Sigmoid colon (tissue), 7 donors: ENCODE results near the gene DRAM1. TPM values are rescaled to one million over a fixed set of nuclear protein-coding genes. Genes with fewer than 3 reads are reported as not detected.
"Not testable (repeated sequence)": the region's sequence is repeated elsewhere in the genome, so short reads cannot be mapped to it uniquely, and the experiment has no call there.

ENCODE experiments used
- DNase-seq: peaks from one replicate; pipeline ENCODE4 v3.0.0-alpha.2; 2019
- H3K27ac ChIP-seq, 4 donors: fragments of 200-600 bp; sonication (generic); one replicate each; pipeline ENCODE4 v1.5.1; 2016 to 2019; ENCODE audit warnings: mild to moderate bottlenecking in 1 of 4
- H3K27me3 ChIP-seq, 3 donors: fragments of 200-600 bp; sonication (generic); one replicate each; pipeline ENCODE4 v1.5.1; 2019; ENCODE audit warnings: mild to moderate bottlenecking in 1 of 3
- H3K36me3 ChIP-seq, 4 donors: fragments of 200-600 bp; sonication (generic); one replicate each; pipeline ENCODE4 v1.5.1; 2016 to 2019
- H3K4me1 ChIP-seq, 4 donors: fragments of 200-600 bp; sonication (generic); one replicate each; pipeline ENCODE4 v1.5.1; 2017 to 2019
- H3K4me3 ChIP-seq, 4 donors: fragments of 200-600 bp; sonication (generic); one replicate each; pipeline ENCODE4 v1.5.1; 2017 to 2019; ENCODE audit warnings: mild to moderate bottlenecking in 2 of 4, moderate library complexity in 1 of 4
- H3K9me3 ChIP-seq, 4 donors: fragments of 200-600 bp in 3 of 4; sonication (generic) in 3 of 4; one replicate each; pipeline versions ENCODE4 v1.5.1 to v1.6.1; 2013 to 2019
- EP300 ChIP-seq, 4 donors: sonication (generic); formaldehyde crosslinking; IDR thresholded peaks; one replicate each; pipeline ENCODE4 v1.6.1; 2017; ENCODE audit warnings: antibody characterized with exemption in 4 of 4
- POLR2A ChIP-seq, 2 donors: fragments of 450-650 bp; IDR thresholded peaks; one replicate each; pipeline ENCODE4 v1.6.1; 2016; ENCODE audit warnings: antibody characterized with exemption in 2 of 2, mild to moderate bottlenecking in 2 of 2, moderate library complexity in 2 of 2
- POLR2AphosphoS5 ChIP-seq, 4 donors: sonication (generic); formaldehyde crosslinking; IDR thresholded peaks; one replicate each; pipeline ENCODE4 v1.6.1; 2017; ENCODE audit warnings: antibody characterized with exemption in 4 of 4
- WGBS, 2 donors: extraction: QIAGEN DNeasy Blood & Tissue Kit; methylation state at CpG; one replicate each; pipeline ENCODE4 v1.1.7; 2013; 5-methylcytosine and 5-hydroxymethylcytosine counted together
- intact Hi-C: fragments of 100-400 bp; cut with DNase I; formaldehyde crosslinking; loops from one replicate; pipeline ENCODE4 v1.15.1; 2023
- polyA plus RNA-seq, 3 donors: library from polyadenylated mRNA; stranded (reverse); fragments of 200-250 nt; gene quantifications; one replicate each; pipeline ENCODE4 v1.2.3, GENCODE V29; 2013
- total RNA-seq, 4 donors: library from RNA; depleted of rRNA; stranded (reverse); fragments of >200 nt; gene quantifications; one replicate each; pipeline ENCODE4 v1.1.0, GENCODE V29; 2016
- TF ChIP-seq, protein P1 (sequence below), 4 experiments: fragments of 450-650 bp in 3 of 4; fragments of 200-600 bp in 1 of 4; IDR thresholded peaks; one replicate each; pipeline ENCODE4 v1.5.1; 2016 to 2019; ENCODE audit warnings: antibody characterized with exemption in 4 of 4, mild to moderate bottlenecking in 3 of 4, moderate library complexity in 2 of 4
- donor health status: healthy with polysubstance abuse.
- donor health status: Bipolar disorder and iron deficiency.
- donor health status: healthy.

DRAM1 gene
- total and polyA plus RNA-seq, 7 donors, result 4.2 to 21.6 (median 15.3) TPM

DNA sequence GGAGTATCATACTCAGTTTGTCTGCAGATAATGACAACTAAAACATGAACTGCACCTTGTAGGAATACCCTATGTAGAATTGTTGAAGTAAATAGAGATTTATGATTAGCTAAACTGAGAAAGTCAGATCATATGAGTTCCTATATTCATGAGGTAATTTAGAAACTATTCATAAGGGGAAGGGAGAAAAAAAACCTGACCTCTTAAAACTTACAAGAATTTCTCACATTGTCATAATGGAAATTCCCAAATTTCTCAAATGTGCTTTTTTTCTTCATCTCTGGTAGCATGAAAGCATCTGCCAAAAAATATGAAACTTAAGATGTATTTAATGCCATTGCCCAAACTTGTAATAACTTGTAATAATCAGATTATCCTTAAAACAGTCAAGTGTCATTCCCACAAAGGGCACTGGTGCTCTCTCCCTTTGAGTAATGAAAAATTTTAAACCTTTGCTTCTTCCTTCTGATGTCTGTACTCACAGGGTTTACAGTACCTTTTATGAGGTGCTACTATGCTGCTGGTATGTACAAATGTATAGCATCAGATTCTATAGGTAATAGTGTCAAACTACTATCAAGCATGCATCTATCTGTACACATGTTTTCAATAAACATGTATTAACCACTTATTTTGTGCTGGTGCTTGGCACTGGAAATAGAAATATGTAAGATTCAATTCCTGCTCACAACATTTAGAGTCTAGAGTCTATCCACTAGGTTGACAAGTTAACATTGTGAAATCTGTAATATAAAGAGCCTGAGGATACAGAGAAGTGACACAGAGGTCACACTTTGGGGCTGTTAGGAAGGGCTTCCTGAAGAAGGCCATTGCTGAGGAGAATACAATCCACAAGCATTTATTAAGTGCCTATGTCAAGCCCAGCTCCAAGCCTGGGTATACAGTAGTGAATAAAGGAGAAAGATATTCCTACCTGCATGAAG, 17.4 kb upstream of the DRAM1 start:
- H3K27me3 ChIP-seq, result no peaks in the 10 kb centered on the region
- no peaks in the 10 kb centered on the region for H3K36me3 ChIP-seq
- intact Hi-C loops, result no loop called here
- H3K4me3 ChIP-seq, result no peak overlapping the region
- H3K27ac ChIP-seq, result no peak overlapping the region
- H3K9me3 ChIP-seq, result no peaks in the 10 kb centered on the region
- H3K4me1 ChIP-seq, result peaks cover 0 to 20% (median 11%) of the 10 kb centered on the region in 4 donors
- TF ChIP-seq, protein P1, sequence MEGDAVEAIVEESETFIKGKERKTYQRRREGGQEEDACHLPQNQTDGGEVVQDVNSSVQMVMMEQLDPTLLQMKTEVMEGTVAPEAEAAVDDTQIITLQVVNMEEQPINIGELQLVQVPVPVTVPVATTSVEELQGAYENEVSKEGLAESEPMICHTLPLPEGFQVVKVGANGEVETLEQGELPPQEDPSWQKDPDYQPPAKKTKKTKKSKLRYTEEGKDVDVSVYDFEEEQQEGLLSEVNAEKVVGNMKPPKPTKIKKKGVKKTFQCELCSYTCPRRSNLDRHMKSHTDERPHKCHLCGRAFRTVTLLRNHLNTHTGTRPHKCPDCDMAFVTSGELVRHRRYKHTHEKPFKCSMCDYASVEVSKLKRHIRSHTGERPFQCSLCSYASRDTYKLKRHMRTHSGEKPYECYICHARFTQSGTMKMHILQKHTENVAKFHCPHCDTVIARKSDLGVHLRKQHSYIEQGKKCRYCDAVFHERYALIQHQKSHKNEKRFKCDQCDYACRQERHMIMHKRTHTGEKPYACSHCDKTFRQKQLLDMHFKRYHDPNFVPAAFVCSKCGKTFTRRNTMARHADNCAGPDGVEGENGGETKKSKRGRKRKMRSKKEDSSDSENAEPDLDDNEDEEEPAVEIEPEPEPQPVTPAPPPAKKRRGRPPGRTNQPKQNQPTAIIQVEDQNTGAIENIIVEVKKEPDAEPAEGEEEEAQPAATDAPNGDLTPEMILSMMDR (IDR thresholded peaks at IDR 0.05), result no peak
- TF ChIP-seq POLR2A (IDR thresholded peaks at IDR 0.05) (no peak), POLR2AphosphoS5 (IDR thresholded peaks at IDR 0.05) (no peak), EP300 (IDR thresholded peaks at IDR 0.05) (no peak)
- no peak for DNase-seq

DNA sequence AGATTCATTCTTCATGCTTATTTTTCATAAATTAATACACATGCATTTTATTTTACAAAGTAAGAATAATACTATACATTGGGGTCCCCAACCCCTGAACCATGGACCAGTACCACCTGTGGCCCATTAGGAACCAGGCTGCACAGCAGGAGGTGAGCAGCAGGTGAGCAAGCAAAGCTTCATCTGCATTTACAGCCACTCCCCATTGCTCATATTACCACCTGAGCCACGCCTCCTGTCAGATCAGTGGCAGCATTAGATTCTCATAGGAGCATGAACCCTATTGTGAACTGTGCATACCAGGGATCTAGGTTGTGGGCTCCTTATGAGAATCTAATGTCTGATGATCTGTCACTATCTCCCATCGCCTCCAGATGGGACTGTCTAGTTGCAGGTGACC, 15.7 kb upstream of the DRAM1 start:
- H3K9me3 ChIP-seq, H3K36me3 ChIP-seq, H3K27ac ChIP-seq, H3K27me3 ChIP-seq, intact Hi-C loops, DNase-seq, H3K4me3 ChIP-seq: not testable (repeated sequence)
- 86 to 93% methylated on average over 2 of the region's 2 CpGs for WGBS, 2 donors
- H3K4me1 ChIP-seq, result peaks cover 0 to 11% (median 2%) of the 10 kb centered on the region in 4 donors

DNA sequence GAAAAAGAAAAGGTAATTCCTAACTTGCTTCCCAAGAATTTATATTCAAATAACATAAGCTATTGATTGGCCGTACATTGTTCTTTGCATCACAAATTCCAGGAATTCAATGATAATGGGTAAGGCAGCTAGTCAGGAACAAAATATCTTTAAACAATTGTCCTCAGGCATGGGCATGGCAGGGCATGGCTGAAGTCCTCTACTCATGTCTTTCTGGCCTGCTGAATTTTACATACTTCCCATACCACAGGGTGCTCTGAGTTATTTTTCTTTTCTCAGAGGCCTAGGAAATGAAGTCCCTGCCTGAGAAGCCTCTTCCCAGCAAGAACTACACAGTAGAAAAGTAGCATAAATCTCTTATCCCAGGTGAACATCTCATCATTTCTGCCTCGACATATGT, 15.1 kb upstream of the DRAM1 start:
- Histone ChIP-seq H3K9me3 (peaks cover 0 to 4% (median 0%) of the 10 kb centered on the region in 4 donors), H3K4me1 (peaks cover 0 to 5% (median 0%) of the 10 kb centered on the region in 4 donors), H3K36me3 (no peaks in the 10 kb centered on the region), H3K27ac (no peak overlapping the region), H3K27me3 (no peaks in the 10 kb centered on the region), H3K4me3 (no peak overlapping the region)
- intact Hi-C loops, result no loop called here
- 91 to 96% methylated on average over 2 of the region's 2 CpGs for WGBS, 2 donors
- no peak for DNase-seq
- TF ChIP-seq, protein P1 (IDR thresholded peaks at IDR 0.05), result no peak
- TF ChIP-seq EP300 (IDR thresholded peaks at IDR 0.05), result no peak
- no peak for TF ChIP-seq POLR2AphosphoS5 (IDR thresholded peaks at IDR 0.05)
- no peak for TF ChIP-seq POLR2A (IDR thresholded peaks at IDR 0.05)

GRCh38 chr12:101863981-101864380, 13.4 kb upstream of the DRAM1 start:
- no peak overlapping the region for H3K27ac ChIP-seq
- peaks cover 0 to 4% (median 0%) of the 10 kb centered on the region in 4 donors for H3K9me3 ChIP-seq
- intact Hi-C loops, result no loop called here
- TF ChIP-seq EP300 (IDR thresholded peaks at IDR 0.05), result no peak
- TF ChIP-seq, protein P1 (IDR thresholded peaks at IDR 0.05), result no peak
- TF ChIP-seq POLR2A (IDR thresholded peaks at IDR 0.05), result no peak
- no peak for TF ChIP-seq POLR2AphosphoS5 (IDR thresholded peaks at IDR 0.05)
- DNase-seq, result no peak
- no peaks in the 10 kb centered on the region for H3K36me3 ChIP-seq
- no peaks in the 10 kb centered on the region for H3K27me3 ChIP-seq
- H3K4me3 ChIP-seq, result no peak overlapping the region
- H3K4me1 ChIP-seq, result peaks cover 0 to 4% (median 0%) of the 10 kb centered on the region in 4 donors

DNA sequence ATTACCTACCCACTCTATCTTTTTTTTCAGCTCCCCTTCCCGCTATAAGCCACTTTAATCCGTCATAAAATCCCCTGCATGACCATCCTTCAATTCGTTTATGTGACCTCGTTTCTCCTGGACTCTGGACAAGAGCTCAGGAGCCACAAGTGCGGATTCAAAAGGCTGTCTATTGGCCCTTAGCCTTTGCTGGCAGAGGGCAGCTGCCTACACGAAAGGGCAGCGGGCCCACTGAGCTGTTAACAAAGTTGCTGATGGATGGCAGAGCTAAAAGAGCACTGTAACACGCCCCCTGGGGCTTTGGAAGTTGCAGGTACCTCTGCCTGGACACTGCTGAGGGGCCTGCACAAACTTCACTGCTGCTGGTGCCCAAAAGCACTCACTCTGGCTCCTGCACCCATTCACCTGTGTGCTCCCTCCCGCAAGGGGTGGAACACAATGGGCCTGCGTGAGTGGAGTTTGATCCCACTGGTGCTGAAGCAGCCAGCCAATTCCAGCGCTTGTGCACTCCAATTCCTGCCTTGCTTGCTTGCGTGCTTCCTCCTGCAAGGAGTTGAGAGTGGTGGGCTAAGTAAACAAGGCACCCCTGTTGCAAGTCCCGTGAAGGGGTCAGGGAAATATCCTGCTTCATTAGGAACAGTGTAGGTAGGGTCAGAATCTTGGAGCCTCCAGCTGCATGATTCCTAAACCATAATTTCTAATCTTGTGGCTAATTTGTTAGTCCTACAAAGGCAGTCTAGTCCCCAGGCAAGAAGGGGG, 10.6 kb upstream of the DRAM1 start:
- Histone ChIP-seq H3K27ac (no peak overlapping the region), H3K4me1 (peaks cover 0 to 4% (median 0%) of the 10 kb centered on the region in 4 donors), H3K9me3 (peaks cover 0 to 4% (median 0%) of the 10 kb centered on the region in 4 donors), H3K36me3 (no peaks in the 10 kb centered on the region), H3K27me3 (no peaks in the 10 kb centered on the region), H3K4me3 (no peak overlapping the region)
- TF ChIP-seq POLR2A (IDR thresholded peaks at IDR 0.05) (no peak), POLR2AphosphoS5 (IDR thresholded peaks at IDR 0.05) (no peak), EP300 (IDR thresholded peaks at IDR 0.05) (no peak)
- TF ChIP-seq, protein P1 (IDR thresholded peaks at IDR 0.05), result no peak
- intact Hi-C loops, result no loop called here
- 72 to 79% methylated on average over 13 of the region's 13 CpGs for WGBS, 2 donors
- no peak for DNase-seq

DNA sequence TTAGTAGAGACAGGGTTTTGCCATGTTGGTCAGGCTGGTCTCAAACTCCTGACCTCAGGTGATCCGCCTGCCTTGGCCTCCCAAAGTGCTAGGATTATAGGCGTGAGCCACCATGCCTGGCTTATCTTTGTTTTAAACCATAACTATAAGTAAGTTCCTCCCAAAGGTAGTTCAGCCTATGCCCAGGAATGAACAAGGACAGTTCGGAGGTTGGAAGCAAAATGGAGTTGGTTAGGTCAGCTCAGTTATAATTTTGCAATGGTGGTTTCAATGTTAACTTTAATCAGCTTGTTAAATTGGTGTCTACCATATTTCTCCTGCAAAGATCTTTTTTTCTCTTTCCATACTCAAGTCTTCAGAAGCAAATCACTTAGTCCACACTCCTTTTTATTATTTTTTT, 9.8 kb upstream of the DRAM1 start:
- H3K4me1 ChIP-seq, H3K4me3 ChIP-seq, DNase-seq, H3K27me3 ChIP-seq, H3K36me3 ChIP-seq, H3K9me3 ChIP-seq, intact Hi-C loops, H3K27ac ChIP-seq: not testable (repeated sequence)
- WGBS, 2 donors, result 93 to 94% methylated on average over 3 of the region's 3 CpGs
